Measurements from ENCODE around the gene INS. TPM values are rescaled to one million over a fixed set of nuclear protein-coding genes. Genes with fewer than 3 reads are reported as not detected.

The INS gene
- total RNA-seq, 1 experiment from 2014 or later, result not detected

- WGBS (ENCODE audit: extremely low coverage, insufficient read length, low lambda C conversion rate), result no CpG with 5 or more reads among the region's 22 CpGs
- Histone ChIP-seq H4K20me1 (ENCODE audit: control insufficient read depth, insufficient read depth, insufficient read length) (no peaks in the 10 kb centered on the region), H2AFZ (ENCODE audit: low read length) (no peak overlapping the region), H3K4me2 (ENCODE audit: insufficient read depth, insufficient read length, low read length) (peak overlapping the region; percentile 30), H2BK5ac (ENCODE audit: insufficient read length, low read length) (no peak overlapping the region), H3K9ac (ENCODE audit: extremely low read depth, insufficient read length, low read length) (no peak overlapping the region), H3K79me2 (ENCODE audit: insufficient read depth, low read length) (no peaks in the 10 kb centered on the region), H4K91ac (ENCODE audit: insufficient read length, low read depth, low read length) (no peak overlapping the region), H2BK20ac (ENCODE audit: low read depth, low read length, poor library complexity, severe bottlenecking) (no peak overlapping the region), H3K4me1 (ENCODE audit: insufficient read depth, low read length) (no peaks in the 10 kb centered on the region), H4K5ac (ENCODE audit: insufficient read length, low read depth, low read length) (no peak overlapping the region), H3K14ac (ENCODE audit: insufficient read depth, low read length) (no peak overlapping the region), H2BK12ac (ENCODE audit: insufficient read length, low read depth, low read length) (no peak overlapping the region), H3K18ac (ENCODE audit: insufficient read length, low read depth, low read length) (no peak overlapping the region), H3K27ac (ENCODE audit: insufficient read length, low read depth, low read length) (no peak overlapping the region), H3K9me3 (ENCODE audit: control insufficient read depth, low read depth, low read length) (no peaks in the 10 kb centered on the region), H2BK15ac (ENCODE audit: low read depth, low read length) (no peak overlapping the region), H3K4ac (ENCODE audit: low read depth, low read length) (no peak overlapping the region), H2AK5ac (ENCODE audit: insufficient read length, low read length) (no peak overlapping the region), H4K8ac (replicated peaks; ENCODE audit: insufficient read length, low read depth, low read length) (no peak overlapping the region), H2BK120ac (ENCODE audit: low read depth, low read length, poor library complexity, severe bottlenecking) (no peak overlapping the region), H3K23me2 (ENCODE audit: insufficient read length, low read depth, low read length, poor library complexity, severe bottlenecking) (no peaks in the 10 kb centered on the region), H3K56ac (ENCODE audit: insufficient read length, low read depth, low read length) (no peak overlapping the region), H3T11ph (ENCODE audit: low read length) (no peak overlapping the region), H3K79me1 (ENCODE audit: insufficient read depth, low read depth, low read length, poor library complexity, severe bottlenecking) (no peaks in the 10 kb centered on the region), H3K23ac (ENCODE audit: insufficient read length, low read depth, low read length) (no peak overlapping the region), H3K27me3 (ENCODE audit: insufficient read depth, low read length) (peaks cover 16% of the 10 kb centered on the region; the same call in 1 of the 2 replicates)
- peaks cover 53% of the 10 kb centered on the region for H3K27me3 Mint-ChIP-seq (ENCODE audit: low read depth)
- H3K4me1 Mint-ChIP-seq, result peaks cover 17 to 32% of the 10 kb centered on the region in 2 experiments
- no peaks in the 10 kb centered on the region for H3K36me3 Mint-ChIP-seq (ENCODE audit: insufficient read depth in 1 of 3, low read depth in 3 of 3)
- peak; percentile 84 for DNase-seq
- peak; percentile 74 for TF ChIP-seq CTCF (conservative IDR thresholded peaks at IDR 0.05)
- no peak overlapping the region for H3K4me3 Mint-ChIP-seq
- no peak overlapping the region for H3K27ac Mint-ChIP-seq
- H3K9me3 Mint-ChIP-seq, result no peaks in the 10 kb centered on the region
These were observed 9.3 kb downstream of the INS start for GRCh38 chr11:2151500-2152257.

Measured in H9 (cell line).